NOMO-1 treated with dmso at 0.1 percent for 144 hours (cell line): ENCODE data around the gene FEV.

Source experiments
- DNase-seq: peaks from one replicate; lab custom pipeline; 2025; ENCODE audit not compliant: unreplicated experiment; lab: John Stamatoyannopoulos, UW

Gene FEV

GRCh38 chr2:218979846-218980734 lies 4.9 kb downstream of the FEV start:
- peak; percentile 66 for DNase-seq

GRCh38 chr2:218975060-218975777 lies 9.8 kb downstream of the FEV start:
- no peak for DNase-seq

- no peak for DNase-seq
These were observed 14.1 kb downstream of the FEV start for GRCh38 chr2:218970894-218971293.

GRCh38 chr2:218964041-218964771 lies 20.8 kb downstream of the FEV start:
- no peak for DNase-seq

- no peak for DNase-seq
These were observed 21.4 kb downstream of the FEV start for GRCh38 chr2:218963601-218964000.

- DNase-seq: peak; percentile 20
These were observed 22.0 kb downstream of the FEV start for GRCh38 chr2:218962859-218963492.

- no peak for DNase-seq
These were observed 23.1 kb downstream of the FEV start for GRCh38 chr2:218961651-218962570.

GRCh38 chr2:218961229-218961628 lies 23.8 kb downstream of the FEV start:
- no peak for DNase-seq

GRCh38 chr2:218960309-218961165 lies 24.4 kb downstream of the FEV start:
- DNase-seq: no peak

GRCh38 chr2:218959761-218960308 lies 25.1 kb downstream of the FEV start:
- no peak for DNase-seq

GRCh38 chr2:218959141-218959731 lies 25.7 kb downstream of the FEV start, which contains the start of gene CDK5R2:
TSS of gene CDK5R2 (plus strand) at chr2:218959666. CDS start at chr2:218959821, 155 bp downstream.
- peak; percentile 59 for DNase-seq

GRCh38 chr2:218958276-218958675 lies 26.7 kb downstream of the FEV start:
- no peak for DNase-seq

- no peak for DNase-seq
These were observed 27.3 kb downstream of the FEV start for GRCh38 chr2:218957671-218958070.

- DNase-seq: no peak
These were observed 28.9 kb downstream of the FEV start for GRCh38 chr2:218956039-218956438.

GRCh38 chr2:218954541-218955300 lies 30.3 kb downstream of the FEV start:
- no peak for DNase-seq

GRCh38 chr2:218953366-218953954 lies 31.5 kb downstream of the FEV start:
- no peak for DNase-seq

- no peak for DNase-seq
These were observed 32.8 kb downstream of the FEV start for GRCh38 chr2:218952160-218952559.
